ENCODE data around the gene PSRC1. TPM values are rescaled to one million over a fixed set of nuclear protein-coding genes. Genes with fewer than 3 reads are reported as not detected.

Gene PSRC1
- total RNA-seq, 3 donors from 2014 or later = 4.2 to 5.9 (median 4.3) TPM

DNA sequence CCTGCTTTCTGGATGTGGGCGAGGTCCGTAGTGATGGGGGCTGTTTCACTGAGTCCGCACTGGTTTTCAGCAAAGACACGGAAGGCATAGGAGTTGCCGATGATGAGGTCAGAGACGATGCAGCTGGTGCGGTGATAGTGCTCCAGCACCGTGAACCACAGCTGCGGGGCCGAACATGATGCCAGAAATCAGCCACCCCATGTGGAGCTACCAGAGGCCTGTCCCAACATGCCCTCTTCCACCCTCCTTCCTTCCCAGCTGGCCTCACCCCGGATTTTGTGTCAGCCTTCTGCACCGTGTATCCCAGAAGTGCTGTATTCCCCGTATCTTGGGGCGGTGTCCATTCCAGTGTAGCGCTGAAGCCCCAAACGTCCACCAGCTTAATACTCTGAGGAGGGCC is 13.8 kb upstream of the PSRC1 start:
- Histone ChIP-seq H3K4me3 (no peak overlapping the region), H3K4me1 (peaks cover 0 to 14% of the 10 kb centered on the region in 2 donors), H3K27me3 (no peaks in the 10 kb centered on the region), H3K9me3 (no peaks in the 10 kb centered on the region), H3K36me3 (no peaks in the 10 kb centered on the region), H3K27ac (peak overlapping the region in 1 of 2 donors; percentile 88)
- intact Hi-C loops (cut with DNase I; ENCODE audit: low total_unique reads) = no loop called here
- no peak for DNase-seq (ENCODE audit: low spot score in 2 of 2)
- TF ChIP-seq POLR2A (IDR thresholded peaks at IDR 0.05) (no peak), POLR2AphosphoS5 (IDR thresholded peaks at IDR 0.05) (no peak)
- TF ChIP-seq, protein P1, sequence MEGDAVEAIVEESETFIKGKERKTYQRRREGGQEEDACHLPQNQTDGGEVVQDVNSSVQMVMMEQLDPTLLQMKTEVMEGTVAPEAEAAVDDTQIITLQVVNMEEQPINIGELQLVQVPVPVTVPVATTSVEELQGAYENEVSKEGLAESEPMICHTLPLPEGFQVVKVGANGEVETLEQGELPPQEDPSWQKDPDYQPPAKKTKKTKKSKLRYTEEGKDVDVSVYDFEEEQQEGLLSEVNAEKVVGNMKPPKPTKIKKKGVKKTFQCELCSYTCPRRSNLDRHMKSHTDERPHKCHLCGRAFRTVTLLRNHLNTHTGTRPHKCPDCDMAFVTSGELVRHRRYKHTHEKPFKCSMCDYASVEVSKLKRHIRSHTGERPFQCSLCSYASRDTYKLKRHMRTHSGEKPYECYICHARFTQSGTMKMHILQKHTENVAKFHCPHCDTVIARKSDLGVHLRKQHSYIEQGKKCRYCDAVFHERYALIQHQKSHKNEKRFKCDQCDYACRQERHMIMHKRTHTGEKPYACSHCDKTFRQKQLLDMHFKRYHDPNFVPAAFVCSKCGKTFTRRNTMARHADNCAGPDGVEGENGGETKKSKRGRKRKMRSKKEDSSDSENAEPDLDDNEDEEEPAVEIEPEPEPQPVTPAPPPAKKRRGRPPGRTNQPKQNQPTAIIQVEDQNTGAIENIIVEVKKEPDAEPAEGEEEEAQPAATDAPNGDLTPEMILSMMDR (IDR thresholded peaks at IDR 0.05) = no peak

DNA sequence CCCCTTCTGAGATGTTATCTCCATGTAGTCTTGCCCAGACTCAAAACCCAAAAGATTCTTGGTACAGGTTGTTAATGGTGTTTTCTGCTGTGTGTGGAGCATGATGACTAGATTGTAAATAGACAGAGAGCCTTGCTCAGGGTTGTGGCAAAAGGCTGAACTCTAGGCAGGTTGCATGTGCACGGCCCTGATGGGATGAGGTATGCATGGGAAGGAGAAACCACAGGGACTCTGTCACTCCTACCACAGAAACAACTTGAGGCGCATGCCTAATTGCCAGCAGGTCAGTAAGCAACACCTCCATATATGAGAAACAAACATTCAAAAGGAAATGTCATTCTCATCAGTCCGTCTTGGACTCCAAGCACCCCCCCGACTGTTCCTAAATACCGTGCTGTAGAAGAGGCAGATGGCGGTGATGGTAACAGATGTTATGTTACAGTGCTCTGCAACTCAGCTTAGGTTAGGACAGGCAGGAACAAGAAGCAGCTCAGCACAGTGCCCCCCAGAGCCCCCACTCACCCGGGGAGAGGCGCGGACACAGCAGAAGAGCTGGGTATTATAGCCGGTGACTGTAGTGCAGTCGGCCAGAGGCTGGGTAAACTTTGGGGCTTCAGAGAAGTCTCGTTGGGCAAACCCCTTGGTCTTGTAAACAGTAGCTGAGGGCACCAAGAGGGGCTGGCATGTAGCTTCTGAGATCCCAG is 12.9 kb upstream of the PSRC1 start:
- H3K4me3 ChIP-seq = no peak overlapping the region
- H3K27me3 ChIP-seq = no peaks in the 10 kb centered on the region
- TF ChIP-seq POLR2AphosphoS5 (IDR thresholded peaks at IDR 0.05) = no peak
- no peak for TF ChIP-seq POLR2A (IDR thresholded peaks at IDR 0.05)
- TF ChIP-seq, protein P1 (IDR thresholded peaks at IDR 0.05) = no peak
- H3K27ac ChIP-seq = no peak overlapping the region
- intact Hi-C loops (cut with DNase I; ENCODE audit: low total_unique reads) = no loop called here
- H3K9me3 ChIP-seq = no peaks in the 10 kb centered on the region
- DNase-seq (ENCODE audit: low spot score in 2 of 2) = no peak
- peaks cover 0 to 14% of the 10 kb centered on the region in 2 donors for H3K4me1 ChIP-seq
- no peaks in the 10 kb centered on the region for H3K36me3 ChIP-seq

DNA sequence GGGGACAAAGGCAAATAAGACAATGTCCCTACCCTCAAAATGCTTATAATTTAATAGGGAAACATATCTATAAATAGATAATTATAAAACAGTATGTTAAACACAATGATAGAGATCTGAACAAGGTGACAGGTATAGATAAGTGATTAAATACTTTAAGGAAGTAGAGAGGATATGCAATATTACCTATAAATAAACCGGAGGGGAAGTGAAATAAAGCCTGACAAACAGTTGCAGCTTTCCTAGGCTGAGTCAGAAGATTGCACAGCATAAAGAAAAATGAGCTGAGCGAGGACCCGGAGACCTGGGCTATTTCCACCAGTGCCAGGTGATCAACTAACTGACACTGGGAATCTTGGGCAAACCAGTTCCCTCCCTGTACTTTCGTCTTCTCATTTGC is 11.5 kb upstream of the PSRC1 start:
- DNase-seq (ENCODE audit: low spot score in 2 of 2) = no peak
- no peaks in the 10 kb centered on the region for H3K27me3 ChIP-seq
- intact Hi-C loops (cut with DNase I; ENCODE audit: low total_unique reads) = no loop called here
- TF ChIP-seq POLR2A (IDR thresholded peaks at IDR 0.05) (no peak), POLR2AphosphoS5 (IDR thresholded peaks at IDR 0.05) (no peak)
- TF ChIP-seq, protein P1 (IDR thresholded peaks at IDR 0.05) = no peak
- H3K4me3 ChIP-seq = no peak overlapping the region
- H3K27ac ChIP-seq = no peak overlapping the region
- H3K4me1 ChIP-seq = peaks cover 0 to 9% of the 10 kb centered on the region in 2 donors
- no peaks in the 10 kb centered on the region for H3K36me3 ChIP-seq
- no peaks in the 10 kb centered on the region for H3K9me3 ChIP-seq

DNA sequence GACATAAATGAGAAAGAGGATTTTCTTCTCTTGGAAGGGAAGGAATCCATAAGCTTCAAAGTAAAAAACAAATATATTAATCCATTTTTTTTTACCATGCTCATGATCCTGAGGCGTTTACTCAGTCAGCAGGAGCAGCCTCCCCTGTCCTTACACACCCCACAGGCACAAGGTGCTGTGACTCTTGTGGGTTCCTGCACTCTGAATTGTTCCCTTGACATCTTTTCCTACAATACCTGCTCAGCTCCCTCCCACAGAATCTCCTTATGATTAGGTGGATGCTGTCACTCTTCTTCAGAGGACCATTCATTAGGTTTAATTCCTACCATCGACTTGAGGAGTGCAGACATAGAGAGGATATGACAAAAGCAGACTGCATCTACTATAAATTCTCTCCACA is 10.1 kb upstream of the PSRC1 start:
- no peak overlapping the region for H3K27ac ChIP-seq
- H3K4me1 ChIP-seq = no peaks in the 10 kb centered on the region
- no peaks in the 10 kb centered on the region for H3K36me3 ChIP-seq
- H3K4me3 ChIP-seq = no peak overlapping the region
- DNase-seq (ENCODE audit: low spot score in 2 of 2) = no peak
- intact Hi-C loops (cut with DNase I; ENCODE audit: low total_unique reads) = no loop called here
- H3K27me3 ChIP-seq = no peaks in the 10 kb centered on the region
- TF ChIP-seq POLR2AphosphoS5 (IDR thresholded peaks at IDR 0.05) = no peak
- no peaks in the 10 kb centered on the region for H3K9me3 ChIP-seq

DNA sequence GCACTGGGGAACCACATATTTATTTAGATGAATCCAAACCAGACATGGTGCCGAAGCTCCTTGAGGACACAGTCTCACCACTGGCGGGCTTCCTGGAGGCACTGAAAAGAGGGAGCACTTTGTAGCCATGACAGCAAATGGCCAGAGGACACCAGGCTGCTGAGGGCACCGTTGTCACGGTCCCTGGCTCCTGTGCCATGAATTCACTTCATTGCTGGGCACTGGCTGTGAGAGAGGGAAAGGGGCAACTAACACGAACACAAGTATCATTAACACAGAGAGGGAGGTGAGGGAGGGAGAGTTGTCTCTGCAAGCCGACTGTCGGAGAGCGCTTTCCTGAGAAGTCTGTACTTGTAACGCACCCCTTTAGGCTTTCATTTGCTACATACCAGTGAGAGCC is 9.4 kb upstream of the PSRC1 start:
- Histone ChIP-seq H3K4me1 (no peaks in the 10 kb centered on the region), H3K4me3 (no peak overlapping the region), H3K27me3 (no peaks in the 10 kb centered on the region), H3K9me3 (no peaks in the 10 kb centered on the region), H3K36me3 (no peaks in the 10 kb centered on the region), H3K27ac (no peak overlapping the region)
- TF ChIP-seq, protein P1 (IDR thresholded peaks at IDR 0.05) = no peak
- no peak for TF ChIP-seq POLR2A (IDR thresholded peaks at IDR 0.05)
- TF ChIP-seq POLR2AphosphoS5 (IDR thresholded peaks at IDR 0.05) = no peak
- no peak for DNase-seq (ENCODE audit: low spot score in 2 of 2)
- intact Hi-C loops (cut with DNase I; ENCODE audit: low total_unique reads) = no loop called here
